Right forelimb (tissue), 1 donor: ENCODE measurements around the gene DCLRE1B.

Experiments used
- DNase-seq: peaks from one replicate; pipeline ENCODE4 v3.0.0-alpha.2; 2018

DCLRE1B gene

DNA sequence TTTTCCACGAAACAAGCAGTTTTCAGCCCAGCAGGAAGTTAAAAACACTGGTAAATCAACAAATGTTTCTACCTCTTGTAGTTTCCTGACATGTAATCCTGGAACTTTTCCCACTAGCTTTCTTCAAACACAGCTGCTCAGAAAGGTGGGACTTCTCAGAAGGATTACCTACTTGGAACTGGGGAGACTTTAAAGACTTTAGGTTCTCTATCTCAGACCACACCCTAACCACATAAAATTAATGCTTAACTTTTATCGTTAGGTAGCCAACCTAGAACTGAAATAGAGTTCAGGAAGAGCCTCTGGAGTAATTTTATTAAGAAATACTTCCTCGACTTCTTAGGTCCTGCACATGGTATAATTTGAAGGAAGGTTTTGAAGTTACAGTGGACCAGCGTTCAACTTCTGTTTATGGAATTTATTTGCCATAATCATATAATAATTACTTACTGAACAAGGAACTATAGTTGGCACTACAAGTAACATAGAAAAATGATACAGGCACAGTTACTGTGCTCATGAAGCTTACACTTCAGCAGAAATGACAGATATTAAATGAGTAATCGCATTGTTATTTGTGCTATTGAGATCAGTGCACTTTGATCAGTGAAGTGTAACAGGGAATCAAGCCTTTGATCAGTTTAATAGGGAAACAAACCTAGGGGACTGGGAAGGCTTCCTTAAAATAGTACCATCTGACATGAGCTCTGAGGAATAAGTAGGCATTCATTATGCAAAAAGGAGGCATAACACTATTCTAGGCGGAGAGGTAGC lies 17.5 kb upstream of the DCLRE1B start, which contains the start of gene BCL2L15:
TSS of gene BCL2L15 (minus strand) at position 180 of the 774 bp plus-strand sequence. CDS start 206 bp downstream, outside the sequence.
- DNase-seq: no peak

- DNase-seq: no peak
These were observed 14.3 kb upstream of the DCLRE1B start for GRCh38 chr1:113890816-113891215.

- DNase-seq: no peak
These were observed 13.4 kb upstream of the DCLRE1B start for GRCh38 chr1:113891631-113892220.

DNA sequence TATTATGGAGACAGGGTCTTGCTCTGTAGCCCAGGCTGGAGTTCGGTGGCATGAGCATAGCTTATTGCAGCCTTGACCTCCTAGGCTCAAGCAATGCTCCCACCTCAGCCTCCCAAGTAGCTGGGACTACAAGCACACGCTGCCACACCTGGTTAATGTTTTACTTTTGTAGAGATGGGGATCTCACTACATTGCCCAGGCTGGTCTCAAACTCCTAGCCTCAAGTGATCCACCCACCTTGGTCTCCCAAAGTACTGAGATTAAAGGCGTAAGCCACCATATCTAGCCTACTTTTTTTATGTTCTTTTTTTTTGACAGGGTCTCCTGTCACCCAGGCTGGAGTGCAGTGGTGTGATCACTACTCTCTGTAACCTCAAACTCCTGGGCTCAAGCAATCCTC lies 11.9 kb upstream of the DCLRE1B start:
- DNase-seq: no peak

DNA sequence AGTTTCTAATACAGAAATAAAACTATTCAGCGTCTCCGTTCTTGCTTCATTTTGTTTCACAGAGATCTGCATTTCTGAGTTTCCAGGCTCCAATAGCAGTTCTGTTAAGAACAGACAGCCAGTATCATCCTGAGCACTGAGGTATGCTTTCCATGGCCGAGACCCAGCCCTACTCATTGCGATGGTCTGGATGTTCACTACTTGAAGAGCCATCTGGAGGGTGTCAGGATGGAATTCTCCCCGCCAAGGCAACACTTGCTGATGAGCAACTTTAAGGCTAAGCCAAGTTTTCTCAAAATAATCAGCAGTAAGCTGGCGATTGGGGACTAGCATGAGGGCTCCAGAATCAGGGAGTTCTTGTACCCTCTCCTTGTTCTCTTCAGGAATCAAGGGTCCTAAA lies 10.0 kb upstream of the DCLRE1B start:
- no peak for DNase-seq

GRCh38 chr1:113895961-113896360 lies 9.2 kb upstream of the DCLRE1B start:
- DNase-seq: no peak

DNA sequence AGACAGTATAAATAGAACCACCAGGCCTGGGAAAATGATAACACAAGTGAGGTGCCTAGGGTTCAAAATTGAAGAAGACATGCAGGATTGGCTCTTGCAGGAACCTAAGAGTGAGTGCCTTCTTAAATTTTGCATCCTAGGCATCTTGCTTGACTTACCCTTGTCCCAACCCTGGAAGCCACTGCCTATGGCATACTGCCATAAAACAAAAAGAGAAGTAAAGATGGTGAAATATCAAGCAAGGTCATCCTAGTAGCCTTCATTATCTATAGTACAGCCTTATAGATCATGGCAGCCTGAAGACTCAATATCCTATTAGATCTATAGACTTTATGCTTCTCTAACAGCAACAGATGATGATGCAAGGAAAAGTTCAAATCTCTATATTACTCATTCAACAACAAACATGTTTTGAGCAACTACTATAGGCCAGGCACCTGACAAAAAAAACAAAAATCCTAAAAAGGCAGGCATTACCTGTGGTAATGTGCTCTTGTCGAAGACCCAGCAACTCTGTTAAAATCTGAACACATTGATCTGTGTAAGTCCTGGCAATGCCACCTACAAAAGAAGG lies 6.8 kb upstream of the DCLRE1B start:
- no peak for DNase-seq

DNA sequence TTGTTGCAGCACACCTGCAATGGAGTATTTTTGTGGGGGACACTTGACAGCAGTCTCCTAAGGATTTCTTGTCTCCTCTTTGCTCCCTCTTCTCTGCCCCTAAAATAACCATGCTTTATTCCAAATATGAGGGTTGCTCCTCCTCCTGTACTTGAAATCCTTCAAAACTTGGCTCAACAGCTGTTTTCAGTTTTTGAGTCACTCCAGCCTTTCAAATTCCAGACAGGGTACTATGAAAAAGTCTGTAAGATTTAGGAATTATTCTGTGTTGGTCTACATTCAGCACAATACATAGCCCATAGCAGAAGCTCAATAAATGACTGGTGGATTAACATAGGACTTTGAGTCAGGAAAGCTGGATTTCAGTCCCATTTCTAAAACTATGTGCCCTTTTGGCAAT lies 6.0 kb upstream of the DCLRE1B start:
- no peak for DNase-seq

DNA sequence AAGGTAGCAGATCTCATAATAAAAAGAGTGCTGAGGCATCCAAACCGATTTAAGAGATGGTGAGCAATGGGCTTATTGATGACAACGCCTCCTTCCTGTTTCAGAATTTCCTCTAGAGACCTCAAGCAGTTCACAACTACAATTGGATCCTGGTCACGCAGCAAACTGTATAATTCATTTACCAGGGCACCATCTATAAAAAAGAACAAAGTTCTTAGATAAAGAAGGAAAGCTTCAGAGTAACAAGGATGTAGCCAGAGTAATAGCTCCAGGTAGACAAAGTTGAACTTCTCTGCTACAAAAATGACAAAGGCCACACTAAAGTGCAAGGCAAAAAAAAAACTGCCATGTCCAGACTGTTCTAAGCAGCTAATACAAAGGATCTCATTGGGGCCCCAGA lies 3.9 kb upstream of the DCLRE1B start:
- no peak for DNase-seq

- DNase-seq: no peak
These were observed 1.4 kb upstream of the DCLRE1B start for GRCh38 chr1:113903501-113904292.

GRCh38 chr1:113904293-113904673 lies 843 bp upstream of the DCLRE1B start:
- no peak for DNase-seq

DNA sequence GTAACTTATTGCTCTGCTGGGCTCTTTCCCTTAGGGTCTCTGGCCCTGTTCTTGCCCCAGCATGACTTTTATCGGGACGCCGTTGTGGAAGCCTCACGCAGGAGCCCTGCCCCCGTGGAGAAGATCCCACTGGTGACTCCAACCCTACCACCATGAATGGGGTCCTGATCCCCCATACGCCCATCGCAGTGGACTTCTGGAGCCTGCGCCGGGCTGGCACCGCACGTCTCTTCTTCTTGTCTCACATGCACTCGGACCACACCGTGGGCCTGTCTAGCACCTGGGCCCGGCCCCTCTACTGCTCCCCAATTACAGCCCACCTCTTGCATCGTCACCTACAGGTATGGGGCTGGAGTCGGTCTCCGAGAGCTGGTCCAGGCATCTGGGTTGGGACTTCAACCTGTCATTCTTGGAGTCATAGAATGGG lies 322 bp downstream of the DCLRE1B start:
- DNase-seq: no peak

DNA sequence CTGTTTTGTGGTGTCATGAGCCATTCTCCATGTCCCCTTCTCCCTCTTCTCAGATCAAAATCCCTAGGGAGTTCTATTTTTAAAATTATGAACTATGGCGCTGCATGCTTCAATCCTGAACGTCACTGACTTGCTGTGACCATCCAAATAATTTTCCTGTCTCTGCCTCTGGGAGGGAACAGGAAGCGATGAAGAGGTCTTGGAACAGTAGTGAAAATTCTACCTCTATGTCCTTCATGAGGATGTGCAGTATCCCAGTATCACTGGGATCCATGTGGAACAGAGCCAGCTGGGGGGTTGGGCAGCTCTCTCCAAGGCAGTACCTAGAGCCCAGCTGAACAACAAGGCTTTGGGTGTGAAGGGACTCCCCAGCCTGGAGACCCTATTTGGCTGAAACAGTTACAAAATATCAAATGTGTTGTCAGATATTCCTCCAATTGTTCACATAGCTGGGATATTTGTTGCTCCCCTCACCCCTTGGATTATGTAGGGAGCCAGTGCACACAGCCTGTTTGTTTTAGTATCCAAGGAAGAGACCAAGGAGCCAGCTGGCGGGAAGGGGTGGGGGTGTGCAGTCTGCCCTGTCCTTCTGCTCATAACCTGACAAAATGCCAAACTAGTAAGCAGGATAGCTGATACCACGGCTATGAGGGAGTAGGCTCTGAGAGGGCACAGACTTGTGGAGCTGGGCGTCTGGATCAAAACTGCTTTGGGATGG lies 7.6 kb downstream of the DCLRE1B start:
- peak; percentile 63 for DNase-seq

- DNase-seq: no peak
These were observed 8.2 kb downstream of the DCLRE1B start for GRCh38 chr1:113913312-113913668.

GRCh38 chr1:113913887-113914664 lies 8.9 kb downstream of the DCLRE1B start:
- DNase-seq: no peak

- DNase-seq: no peak
These were observed 11.8 kb downstream of the DCLRE1B start for GRCh38 chr1:113916974-113917373.

- no peak for DNase-seq
These were observed 12.4 kb downstream of the DCLRE1B start for GRCh38 chr1:113917400-113918082.

DNA sequence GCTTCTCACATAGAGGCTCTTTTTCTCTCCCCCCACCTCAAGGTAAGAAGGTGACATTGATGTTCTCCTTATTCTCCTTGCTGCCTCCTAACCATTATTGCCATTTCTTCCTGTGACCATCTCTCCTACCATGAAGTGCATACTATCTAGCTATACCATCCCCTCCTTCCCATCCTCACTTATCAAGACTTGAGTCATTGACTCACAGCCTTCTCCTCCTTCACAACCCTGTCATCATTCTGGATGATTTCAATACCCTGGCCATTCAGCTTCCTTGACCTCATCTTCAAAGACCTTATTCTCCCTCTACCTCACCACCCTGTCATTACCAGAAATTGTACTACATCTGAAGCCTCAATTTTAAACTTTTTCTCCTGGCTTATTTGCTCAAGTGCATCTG lies 13.1 kb downstream of the DCLRE1B start:
- no peak for DNase-seq

GRCh38 chr1:113922957-113923356 lies 17.8 kb downstream of the DCLRE1B start:
- no peak for DNase-seq

- DNase-seq: no peak
These were observed 19.3 kb downstream of the DCLRE1B start for GRCh38 chr1:113924473-113924872.

DNA sequence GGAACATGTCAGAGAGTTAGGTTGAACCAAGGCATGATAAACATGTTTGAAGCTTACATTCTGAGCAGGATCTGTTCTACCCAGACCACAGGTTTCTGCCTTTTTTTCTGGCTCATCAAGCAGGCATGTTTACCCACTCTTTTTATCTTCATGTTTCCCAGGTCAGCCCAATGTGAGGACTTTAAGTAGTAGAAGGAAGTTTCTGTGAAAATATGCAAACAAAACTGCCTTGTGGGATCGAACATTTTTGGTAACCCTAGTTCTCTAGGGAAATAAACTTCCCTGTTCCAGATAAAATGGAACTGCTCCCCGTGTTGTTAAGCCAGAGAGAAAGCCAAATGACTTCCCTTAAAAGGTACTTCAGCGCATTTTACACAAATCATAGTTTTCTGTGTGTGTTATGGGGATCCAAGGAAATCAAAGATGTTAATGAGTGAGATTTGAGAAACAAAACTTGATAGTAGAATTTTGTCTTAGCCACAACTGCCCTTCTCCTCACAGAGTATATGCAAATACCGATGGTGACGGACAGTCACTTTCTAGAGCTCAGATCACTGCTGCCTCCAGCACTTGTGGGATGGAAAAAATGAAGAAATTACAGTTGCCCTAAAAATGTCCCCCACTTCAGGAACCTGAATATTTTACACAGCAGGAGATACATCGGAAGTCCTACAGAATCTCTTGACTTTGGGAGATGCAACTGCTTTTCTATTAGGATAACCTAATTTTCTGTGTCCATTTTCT lies 23.2 kb downstream of the DCLRE1B start:
- no peak for DNase-seq
